Measurements from ENCODE around the gene MRPL1.

Gene MRPL1

GRCh38 chr4:77990456-77990855, 127.8 kb downstream of the MRPL1 start:
- no peak for DNase-seq

- no peak for DNase-seq
These were observed 128.3 kb downstream of the MRPL1 start for GRCh38 chr4:77990904-77991358.

GRCh38 chr4:77992581-77992980, 130.0 kb downstream of the MRPL1 start:
- DNase-seq = no peak

DNA sequence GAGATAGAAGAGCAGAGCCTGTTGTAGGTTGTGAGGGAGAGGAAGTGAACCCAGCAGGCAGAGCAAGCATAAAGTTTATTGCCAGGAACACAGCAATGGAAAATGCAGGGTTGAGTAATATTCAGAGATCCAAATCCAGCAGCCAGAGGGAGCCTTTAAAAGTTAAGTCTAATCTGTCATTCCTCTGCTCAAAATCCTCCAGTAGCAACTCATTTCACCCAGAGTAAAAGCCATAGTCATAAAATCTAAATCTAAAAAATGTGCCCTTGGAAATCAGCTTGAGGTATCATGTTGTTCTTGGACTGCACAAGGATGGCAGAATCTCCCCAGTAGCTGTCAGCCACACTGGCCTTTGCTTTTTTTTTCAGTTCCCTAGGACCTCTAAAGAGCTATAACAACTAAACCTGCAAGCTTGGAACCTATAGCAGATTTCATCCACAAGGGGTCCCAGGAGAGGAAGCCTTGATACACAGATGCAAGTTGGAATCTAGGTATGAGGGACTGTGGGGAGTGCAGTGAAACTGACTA, 131.6 kb downstream of the MRPL1 start:
- no peak for DNase-seq

GRCh38 chr4:77996076-77996475, 133.4 kb downstream of the MRPL1 start:
- DNase-seq = no peak

DNA sequence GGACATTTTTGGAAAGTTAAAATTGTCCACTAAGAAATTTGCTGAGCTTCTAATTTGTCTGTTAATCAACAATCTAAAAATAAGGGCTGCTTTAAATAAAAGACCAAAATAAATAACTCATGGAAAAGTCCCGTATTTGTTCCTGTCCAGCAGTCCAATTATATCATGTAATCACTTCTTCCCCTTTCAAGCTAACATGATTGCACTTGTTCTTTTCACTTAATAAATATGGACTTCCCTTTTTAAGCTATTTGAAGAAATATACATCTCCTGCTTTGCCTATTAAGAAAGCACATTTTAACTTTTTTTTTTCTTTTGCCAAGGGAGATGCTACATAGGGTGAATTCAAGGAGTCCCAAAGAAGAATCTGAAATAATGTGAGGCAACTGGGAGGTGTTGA, 138.9 kb downstream of the MRPL1 start:
- no peak for DNase-seq

DNA sequence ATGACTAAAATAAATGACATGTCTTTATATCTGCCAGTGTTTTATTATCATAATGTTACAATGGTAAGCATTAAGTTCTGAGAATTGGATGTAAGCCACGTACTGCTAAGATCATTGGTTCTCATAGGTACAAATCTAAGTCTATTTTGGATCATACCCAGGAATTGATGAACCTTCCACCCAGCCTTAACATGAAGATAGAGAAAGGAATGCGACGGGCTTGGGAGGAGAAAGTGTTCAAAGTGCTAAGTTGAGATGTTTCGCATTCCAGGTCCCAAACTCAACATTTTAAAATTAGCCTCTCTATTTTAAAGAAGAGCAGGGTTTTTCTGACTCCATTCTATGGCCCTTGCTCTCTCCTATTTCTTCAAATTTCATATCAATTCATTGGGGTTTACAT, 139.6 kb downstream of the MRPL1 start:
- no peak for DNase-seq
